ENCODE data around the gene PIEZO2.

Gene PIEZO2

DNA sequence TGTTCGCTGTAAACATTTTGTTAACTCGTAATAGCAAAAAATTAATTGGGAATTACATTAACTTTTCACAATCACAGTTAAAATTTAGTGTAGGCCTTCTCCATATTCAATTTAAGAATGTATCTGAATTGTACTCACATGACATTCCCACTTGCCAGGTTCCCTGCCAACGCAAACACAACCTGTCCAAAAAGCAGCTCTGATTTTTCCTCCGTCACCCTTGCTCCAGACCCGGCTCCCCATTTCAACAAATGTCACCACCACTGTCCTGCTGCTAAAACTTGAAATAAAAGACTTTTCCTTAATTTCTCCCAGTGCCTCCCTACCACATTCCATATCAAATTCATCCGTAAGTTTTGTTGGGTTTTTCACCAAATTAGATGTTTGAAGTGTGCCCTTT lies 120.3 kb downstream of the PIEZO2 start:
- TF ChIP-seq, protein P1, sequence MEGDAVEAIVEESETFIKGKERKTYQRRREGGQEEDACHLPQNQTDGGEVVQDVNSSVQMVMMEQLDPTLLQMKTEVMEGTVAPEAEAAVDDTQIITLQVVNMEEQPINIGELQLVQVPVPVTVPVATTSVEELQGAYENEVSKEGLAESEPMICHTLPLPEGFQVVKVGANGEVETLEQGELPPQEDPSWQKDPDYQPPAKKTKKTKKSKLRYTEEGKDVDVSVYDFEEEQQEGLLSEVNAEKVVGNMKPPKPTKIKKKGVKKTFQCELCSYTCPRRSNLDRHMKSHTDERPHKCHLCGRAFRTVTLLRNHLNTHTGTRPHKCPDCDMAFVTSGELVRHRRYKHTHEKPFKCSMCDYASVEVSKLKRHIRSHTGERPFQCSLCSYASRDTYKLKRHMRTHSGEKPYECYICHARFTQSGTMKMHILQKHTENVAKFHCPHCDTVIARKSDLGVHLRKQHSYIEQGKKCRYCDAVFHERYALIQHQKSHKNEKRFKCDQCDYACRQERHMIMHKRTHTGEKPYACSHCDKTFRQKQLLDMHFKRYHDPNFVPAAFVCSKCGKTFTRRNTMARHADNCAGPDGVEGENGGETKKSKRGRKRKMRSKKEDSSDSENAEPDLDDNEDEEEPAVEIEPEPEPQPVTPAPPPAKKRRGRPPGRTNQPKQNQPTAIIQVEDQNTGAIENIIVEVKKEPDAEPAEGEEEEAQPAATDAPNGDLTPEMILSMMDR (IDR thresholded peaks at IDR 0.05; ENCODE audit: extremely low read depth, missing control alignments) = no peak
- DNase-seq (ENCODE audit: low spot score) = no peak

- DNase-seq (ENCODE audit: low spot score) = peak; percentile 61
- TF ChIP-seq, protein P1 (IDR thresholded peaks at IDR 0.05; ENCODE audit: extremely low read depth, missing control alignments) = no peak
These were observed 121.5 kb downstream of the PIEZO2 start for GRCh38 chr18:11027862-11028261.

DNA sequence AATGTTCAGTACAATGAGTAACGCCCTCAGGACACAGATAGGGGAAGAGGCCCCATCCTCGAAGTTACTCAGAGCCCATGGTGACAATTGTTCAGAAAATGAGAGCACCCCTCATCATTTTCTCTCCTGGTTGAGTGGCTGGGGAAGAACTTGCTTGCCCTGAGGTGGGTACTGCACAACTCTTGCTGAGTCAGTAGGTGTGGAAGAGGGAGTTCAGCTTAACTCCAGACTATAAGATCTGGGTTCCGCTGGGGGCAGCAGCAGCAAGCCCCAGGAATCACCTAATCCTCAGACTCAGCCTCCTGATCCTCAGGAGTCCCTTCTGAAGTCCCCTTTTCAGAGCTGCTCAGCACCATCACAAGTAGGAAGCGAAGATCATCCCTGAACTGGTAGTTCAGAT lies 123.7 kb downstream of the PIEZO2 start:
- TF ChIP-seq, protein P1 (IDR thresholded peaks at IDR 0.05; ENCODE audit: extremely low read depth, missing control alignments) = no peak
- DNase-seq (ENCODE audit: low spot score) = no peak

GRCh38 chr18:11024928-11025669 lies 124.3 kb downstream of the PIEZO2 start:
- TF ChIP-seq, protein P1 (IDR thresholded peaks at IDR 0.05; ENCODE audit: extremely low read depth, missing control alignments) = no peak
- DNase-seq (ENCODE audit: low spot score) = no peak

GRCh38 chr18:11021477-11021876 lies 127.9 kb downstream of the PIEZO2 start:
- no peak for DNase-seq (ENCODE audit: low spot score)
- TF ChIP-seq, protein P1 (IDR thresholded peaks at IDR 0.05; ENCODE audit: extremely low read depth, missing control alignments) = no peak

GRCh38 chr18:11020877-11021414 lies 128.4 kb downstream of the PIEZO2 start:
- no peak for DNase-seq (ENCODE audit: low spot score)
- TF ChIP-seq, protein P1 (IDR thresholded peaks at IDR 0.05; ENCODE audit: extremely low read depth, missing control alignments) = no peak

DNA sequence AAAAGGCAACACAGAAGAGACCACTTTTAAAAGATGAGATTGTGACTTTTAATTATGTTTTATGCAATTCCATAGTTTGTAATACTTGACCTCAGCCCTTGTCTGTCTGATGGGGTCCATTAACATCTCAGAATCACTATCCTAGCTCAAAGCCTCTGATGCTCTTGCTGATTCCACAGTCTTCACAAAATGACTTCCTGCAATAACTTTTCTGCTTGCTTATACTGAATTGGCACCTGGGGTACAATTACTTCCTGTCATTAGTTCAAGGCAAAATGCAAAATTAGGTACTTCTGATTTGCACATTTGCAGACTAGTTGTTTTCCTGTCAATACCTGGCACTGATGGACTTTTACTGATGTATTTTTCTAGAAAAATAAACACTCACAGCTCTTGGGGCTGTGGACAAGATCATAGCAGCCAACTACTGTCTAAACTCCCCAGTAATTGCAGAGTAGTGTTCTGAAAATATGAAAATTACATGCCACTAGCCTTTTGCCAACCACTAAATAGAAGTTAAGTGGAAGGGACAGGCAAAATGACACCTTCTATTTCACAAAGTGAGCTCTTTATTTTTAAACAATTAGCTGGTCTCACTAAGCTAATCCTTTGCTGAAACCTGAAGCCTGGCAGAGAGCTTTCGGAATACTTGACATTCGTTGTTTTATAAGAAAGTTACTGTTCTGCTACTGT lies 129.1 kb downstream of the PIEZO2 start:
- no peak for DNase-seq (ENCODE audit: low spot score)
- TF ChIP-seq, protein P1 (IDR thresholded peaks at IDR 0.05; ENCODE audit: extremely low read depth, missing control alignments) = no peak
